GM20000 (cell line): ENCODE results near the gene PAK4.
"Not testable (repeated sequence)": the region's sequence is repeated elsewhere in the genome, so short reads cannot be mapped to it uniquely, and the experiment has no call there.

Experiments
- DNase-seq: peaks from one replicate; pipeline ENCODE4 v3.0.0; 2012; ENCODE audit warnings: low spot score
- CTCF ChIP-seq: IDR thresholded peaks from 2 replicates; pipeline ENCODE4 v1.5.1; 2012; ENCODE audit warnings: mild to moderate bottlenecking, control low read depth; ENCODE audit errors: extremely low read depth, missing control alignments

Gene PAK4

GRCh38 chr19:39083599-39083982 lies 42.0 kb upstream of the PAK4 start:
- no peak for DNase-seq
- TF ChIP-seq CTCF, result no peak

GRCh38 chr19:39083983-39084731 lies 41.4 kb upstream of the PAK4 start, which contains the start of gene ACP7:
ACP7 (plus strand) TSS chr19:39084368; CDS start chr19:39085270, 902 bp downstream.
- no peak for DNase-seq
- no peak for TF ChIP-seq CTCF

GRCh38 chr19:39084732-39085080 lies 40.9 kb upstream of the PAK4 start:
- TF ChIP-seq CTCF, result no peak
- DNase-seq, result no peak

- no peak for TF ChIP-seq CTCF
- no peak for DNase-seq
Observed at GRCh38 chr19:39085392-39085791, 40.2 kb upstream of the PAK4 start.

DNA sequence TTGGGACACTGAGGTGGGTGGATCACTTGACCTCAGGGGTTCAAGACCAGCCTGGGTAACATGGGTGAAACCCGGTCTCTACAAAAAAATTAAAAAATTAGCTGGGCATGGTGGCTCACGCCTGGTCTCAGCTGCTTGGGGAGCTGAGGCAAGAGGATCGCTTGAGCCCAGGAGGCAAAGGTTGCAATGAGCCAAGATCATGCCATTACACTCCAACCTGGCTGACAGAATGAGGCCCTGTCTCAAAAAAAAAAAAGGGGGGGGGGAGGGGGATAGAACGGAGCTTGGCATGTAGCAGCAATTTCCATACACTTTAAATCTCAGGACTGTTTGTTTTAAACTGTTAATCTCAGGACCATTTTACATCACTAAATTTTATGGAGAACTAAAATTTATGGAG lies 39.2 kb upstream of the PAK4 start:
- DNase-seq, result no peak
- no peak for TF ChIP-seq CTCF

GRCh38 chr19:39087907-39088686 lies 37.5 kb upstream of the PAK4 start:
- no peak for TF ChIP-seq CTCF
- no peak for DNase-seq

DNA sequence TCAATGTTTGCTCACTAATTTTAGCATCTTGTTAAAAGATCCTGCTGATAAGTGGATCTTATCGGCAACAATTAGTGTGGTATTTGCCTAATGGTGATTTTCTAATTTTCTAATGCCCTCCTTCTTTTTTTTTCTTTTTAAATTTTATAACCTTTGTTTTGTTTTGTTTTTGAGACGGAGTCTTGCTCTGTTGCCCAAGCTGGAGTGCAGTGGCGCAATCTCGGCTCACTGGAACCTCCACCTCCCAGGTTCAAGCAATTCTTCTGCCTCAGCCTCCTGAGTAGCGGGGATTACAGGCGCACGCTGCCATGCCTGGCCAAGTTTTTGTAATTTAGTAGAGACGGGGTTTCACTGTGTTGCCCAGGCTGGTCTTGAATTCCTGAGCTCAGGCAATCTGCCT lies 35.6 kb upstream of the PAK4 start:
- DNase-seq, result not testable (repeated sequence)
